PC-3 (cell line): ENCODE data around the gene AGAP5.
"Not testable (repeated sequence)": the region's sequence is repeated elsewhere in the genome, so short reads cannot be mapped to it uniquely, and the experiment has no call there.

ENCODE experiments used
- CTCF ChIP-seq: fragments of 300-600 bp; sonication (generic); conservative IDR thresholded peaks from 2 replicates; pipeline ENCODE4 v1.5.1; 2017; ENCODE audit warnings: antibody characterized with exemption, low read depth, mild to moderate bottlenecking, low read length
- EZH2 ChIP-seq: fragments of 300-600 bp; sonication (generic); IDR thresholded peaks from one replicate; pipeline ENCODE4 v1.6.1; 2017; ENCODE audit warnings: antibody characterized with exemption, mild to moderate bottlenecking, low read length; ENCODE audit not compliant: unreplicated experiment

GRCh38 chr10:73689596-73689995 lies 8.3 kb downstream of the AGAP5 start:
- TF ChIP-seq CTCF, EZH2: not testable (repeated sequence)
